Lower leg skin (tissue), 4 donors: ENCODE data around the gene GBP4. TPM values are rescaled to one million over a fixed set of nuclear protein-coding genes. Genes with fewer than 3 reads are reported as not detected.

Experiments
- DNase-seq, 2 donors: peaks; one replicate each; pipeline ENCODE4 v3.0.0-alpha.2; 2019; ENCODE audit warnings: low spot score in 2 of 2
- H3K4me3 ChIP-seq: fragments of 200-600 bp; sonication (generic); 2 replicates; pipeline ENCODE4 v1.5.1; 2017; ENCODE audit warnings: mild to moderate bottlenecking, low read depth; ENCODE audit not compliant: poor library complexity, severe bottlenecking
- POLR2A ChIP-seq, 2 donors: fragments of 450-650 bp; IDR thresholded peaks; one replicate each; pipeline ENCODE4 v1.6.1; 2016 to 2017; ENCODE audit warnings: antibody characterized with exemption in 2 of 2, mild to moderate bottlenecking in 1 of 2, moderate library complexity in 1 of 2
- WGBS, 2 donors: methylation state at CpG; one replicate each; pipeline ENCODE4 v1.1.5; 2018; 5-methylcytosine and 5-hydroxymethylcytosine counted together
- intact Hi-C: fragments of 100-400 bp; cut with DNase I; formaldehyde crosslinking; loops from one replicate; pipeline ENCODE4 v1.15.0; 2023; ENCODE audit warnings: low total_unique reads
- total RNA-seq, 4 donors: library from RNA; depleted of rRNA; stranded (reverse); fragments of >200 nt; gene quantifications; one replicate each; pipeline ENCODE4 v1.1.0, GENCODE V29; 2016
- TF ChIP-seq, protein P1 (sequence below), 3 donors: fragments of 450-650 bp; IDR thresholded peaks; one replicate each; pipeline ENCODE4 v1.5.1; 2016; ENCODE audit warnings: antibody characterized with exemption in 3 of 3, mild to moderate bottlenecking in 3 of 3, moderate library complexity in 2 of 3

Gene GBP4
- total RNA-seq, 4 donors from 2014 or later = 0.46 to 4.6 (median 3.2) TPM

DNA sequence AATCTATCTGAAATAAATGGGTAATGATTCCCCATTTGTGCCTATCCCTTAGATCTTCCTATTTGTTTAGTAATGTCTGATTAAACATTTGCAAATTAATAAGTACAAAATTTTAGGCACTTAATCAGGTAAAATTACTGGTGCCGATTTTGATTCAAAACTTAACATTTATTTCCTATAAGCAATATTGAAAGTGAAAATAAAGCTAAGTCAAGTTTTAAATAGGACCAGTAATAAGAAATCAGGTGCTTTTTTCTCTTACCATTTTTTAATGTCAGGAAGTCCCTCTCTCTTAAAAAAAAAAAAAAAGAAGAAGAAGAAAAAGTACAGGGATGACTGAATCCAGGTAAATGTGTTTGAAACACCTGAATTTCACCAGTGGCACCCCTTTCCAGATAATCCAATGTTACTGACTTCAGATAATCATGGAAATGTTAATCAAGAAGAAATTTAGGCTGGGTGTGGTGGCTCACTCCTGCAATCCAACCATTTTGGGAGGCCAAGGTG lies 836 bp upstream of the GBP4 start:
- TF ChIP-seq POLR2A (IDR thresholded peaks at IDR 0.05) = no peak
- TF ChIP-seq, protein P1, sequence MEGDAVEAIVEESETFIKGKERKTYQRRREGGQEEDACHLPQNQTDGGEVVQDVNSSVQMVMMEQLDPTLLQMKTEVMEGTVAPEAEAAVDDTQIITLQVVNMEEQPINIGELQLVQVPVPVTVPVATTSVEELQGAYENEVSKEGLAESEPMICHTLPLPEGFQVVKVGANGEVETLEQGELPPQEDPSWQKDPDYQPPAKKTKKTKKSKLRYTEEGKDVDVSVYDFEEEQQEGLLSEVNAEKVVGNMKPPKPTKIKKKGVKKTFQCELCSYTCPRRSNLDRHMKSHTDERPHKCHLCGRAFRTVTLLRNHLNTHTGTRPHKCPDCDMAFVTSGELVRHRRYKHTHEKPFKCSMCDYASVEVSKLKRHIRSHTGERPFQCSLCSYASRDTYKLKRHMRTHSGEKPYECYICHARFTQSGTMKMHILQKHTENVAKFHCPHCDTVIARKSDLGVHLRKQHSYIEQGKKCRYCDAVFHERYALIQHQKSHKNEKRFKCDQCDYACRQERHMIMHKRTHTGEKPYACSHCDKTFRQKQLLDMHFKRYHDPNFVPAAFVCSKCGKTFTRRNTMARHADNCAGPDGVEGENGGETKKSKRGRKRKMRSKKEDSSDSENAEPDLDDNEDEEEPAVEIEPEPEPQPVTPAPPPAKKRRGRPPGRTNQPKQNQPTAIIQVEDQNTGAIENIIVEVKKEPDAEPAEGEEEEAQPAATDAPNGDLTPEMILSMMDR (IDR thresholded peaks at IDR 0.05) = no peak
- 62 to 66% methylated on average over 1 of the region's 1 CpG for WGBS, 2 donors
- H3K4me3 ChIP-seq = no peak overlapping the region
- no peak for DNase-seq
- intact Hi-C loops = no loop called here

DNA sequence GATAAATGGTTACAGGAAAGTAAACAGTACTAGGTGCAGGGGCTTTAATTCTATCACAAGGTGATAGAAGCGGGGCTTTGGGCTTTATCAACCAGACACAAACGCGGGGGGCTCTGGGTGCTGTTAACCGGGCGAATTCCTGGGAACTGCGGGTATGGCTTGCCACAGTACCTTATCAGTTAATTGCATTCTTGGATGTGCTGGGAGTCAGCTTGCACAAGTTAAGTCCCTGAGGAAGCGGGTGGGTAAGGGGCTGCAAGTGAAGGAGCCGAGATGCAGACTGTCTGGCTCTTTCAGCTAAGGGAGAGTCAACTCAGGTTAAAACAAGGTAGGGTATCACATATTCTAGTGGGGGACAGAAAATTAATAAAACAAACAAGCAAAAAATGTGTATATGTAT lies 661 bp downstream of the GBP4 start:
- no peak overlapping the region for H3K4me3 ChIP-seq
- 19 to 53% methylated on average over 8 of the region's 8 CpGs for WGBS, 2 donors
- no peak for DNase-seq
- TF ChIP-seq POLR2A (IDR thresholded peaks at IDR 0.05) = no peak
- TF ChIP-seq, protein P1 (IDR thresholded peaks at IDR 0.05) = no peak
- intact Hi-C loops = no loop called here

DNA sequence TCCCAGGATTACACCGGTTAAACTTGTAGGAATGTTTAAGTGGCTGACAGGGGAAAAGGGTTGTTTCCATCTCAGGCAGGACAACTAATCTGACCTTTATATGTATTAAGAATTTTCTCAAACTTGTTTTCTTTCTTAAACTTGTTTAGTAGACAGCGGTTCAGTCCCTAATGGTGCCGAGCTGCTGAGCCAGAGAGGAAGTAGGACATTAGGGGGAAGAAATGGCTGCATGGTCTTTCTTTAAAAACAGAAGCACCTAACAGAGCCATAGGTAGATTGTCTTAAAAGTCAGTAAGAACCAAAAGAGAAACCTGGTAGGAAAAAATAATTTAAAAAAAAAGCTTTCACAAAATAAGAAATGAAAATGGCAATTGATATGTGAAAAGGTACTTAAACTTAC lies 3.3 kb downstream of the GBP4 start:
- TF ChIP-seq, protein P1 (IDR thresholded peaks at IDR 0.05) = no peak
- TF ChIP-seq POLR2A (IDR thresholded peaks at IDR 0.05) = no peak
- no peak overlapping the region for H3K4me3 ChIP-seq
- 80 to 83% methylated on average over 3 of the region's 3 CpGs for WGBS, 2 donors
- DNase-seq = no peak
- intact Hi-C loops = no loop called here

DNA sequence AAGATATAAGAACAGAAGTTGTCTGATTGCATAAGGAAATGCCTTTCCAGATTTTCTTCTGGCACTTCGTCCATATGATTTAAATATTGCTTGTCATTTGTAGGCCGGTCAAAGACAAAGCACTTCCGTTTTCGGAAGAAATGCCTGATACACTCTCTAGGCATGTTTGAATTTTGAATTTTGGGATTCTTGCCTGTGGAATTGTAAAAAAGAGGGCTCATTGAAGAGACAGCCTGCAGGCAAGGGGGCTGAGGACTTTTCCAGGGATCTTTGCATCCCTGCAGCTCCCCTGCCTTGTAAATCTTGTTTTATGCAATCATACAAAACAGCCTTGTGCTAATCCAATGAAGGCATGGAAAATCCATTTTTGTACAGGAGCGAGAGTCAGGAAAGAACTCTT lies 7.4 kb downstream of the GBP4 start:
- H3K4me3 ChIP-seq = no peak overlapping the region
- DNase-seq = no peak
- intact Hi-C loops = no loop called here
- 69 to 75% methylated on average over 5 of the region's 5 CpGs for WGBS, 2 donors
- TF ChIP-seq POLR2A (IDR thresholded peaks at IDR 0.05) = no peak
- TF ChIP-seq, protein P1 (IDR thresholded peaks at IDR 0.05) = no peak

DNA sequence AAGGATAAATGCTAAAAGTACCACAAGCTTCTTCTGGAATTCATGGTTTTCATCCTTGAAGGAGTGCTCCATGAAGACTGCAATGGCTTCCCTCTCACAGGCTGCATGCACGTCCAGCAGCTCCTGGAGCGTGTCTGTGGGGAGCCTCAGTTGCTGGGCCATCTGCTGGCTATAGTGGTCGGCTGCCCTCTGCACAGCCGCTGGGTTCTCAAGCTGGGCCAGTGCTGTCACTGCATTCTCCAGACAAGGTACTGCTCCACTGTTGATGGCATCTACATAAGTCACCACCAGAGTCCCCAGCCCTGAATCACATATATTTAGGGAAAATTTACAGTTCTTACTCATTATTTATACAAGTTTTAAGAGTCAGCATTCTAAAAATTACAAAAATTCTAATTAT lies 8.7 kb downstream of the GBP4 start:
- 88 to 95% methylated on average over 4 of the region's 4 CpGs for WGBS, 2 donors
- intact Hi-C loops = no loop called here
- no peak for DNase-seq

More for the DNA sequence above, 8.7 kb downstream of the GBP4 start:
- H3K4me3 ChIP-seq = no peak overlapping the region
- TF ChIP-seq, protein P1 (IDR thresholded peaks at IDR 0.05) = no peak
- TF ChIP-seq POLR2A (IDR thresholded peaks at IDR 0.05) = no peak
